ENCODE measurements around the gene SUPT6H. TPM values are rescaled to one million over a fixed set of nuclear protein-coding genes. Genes with fewer than 3 reads are reported as not detected.

SUPT6H gene
- 17.7 and 23.4 TPM in 2 replicates for polyA plus RNA-seq

DNA sequence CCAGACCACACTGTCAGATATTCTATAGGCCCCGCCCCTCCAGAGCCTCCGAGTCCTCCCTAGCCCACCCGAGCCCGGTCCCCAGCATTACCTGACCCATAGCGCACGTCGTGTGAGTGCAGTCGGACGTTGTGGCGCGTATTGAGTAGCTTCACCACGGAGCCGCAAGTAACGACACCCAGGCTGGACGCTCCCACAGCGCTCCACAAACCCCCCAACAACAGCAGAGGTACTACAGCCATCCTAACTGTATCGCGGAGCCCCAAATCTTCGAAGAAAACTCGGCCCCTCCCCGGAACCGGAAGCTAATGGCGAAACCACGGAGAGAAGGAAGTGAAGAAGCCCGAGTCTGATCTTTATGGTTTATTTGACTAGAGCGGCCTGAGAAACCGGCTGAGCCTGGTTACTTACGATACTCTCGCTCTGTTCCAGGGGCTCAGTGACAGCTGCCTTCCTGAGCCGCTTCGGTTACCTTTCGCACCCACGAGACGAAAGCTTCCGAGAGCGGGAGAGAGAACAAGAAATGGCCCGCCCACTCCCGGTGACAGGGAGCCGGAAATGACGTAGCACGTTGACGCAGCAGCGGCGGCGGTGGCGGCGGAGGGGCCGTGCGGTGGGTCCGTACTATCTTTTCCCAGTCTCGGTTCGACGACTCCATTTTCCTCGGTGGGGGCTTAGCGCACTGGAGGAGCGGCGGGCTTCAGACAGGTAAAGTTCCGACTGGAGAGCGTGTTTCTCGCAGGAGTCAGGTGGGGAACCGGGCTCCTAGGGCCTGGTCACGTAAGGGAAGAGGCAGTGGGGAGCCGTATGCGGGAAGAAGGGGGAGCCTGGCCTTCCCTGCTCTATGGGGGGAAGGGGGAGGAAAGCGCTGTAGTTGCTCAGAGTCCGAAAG, at the start of gene SUPT6H, which contains the start of gene SDF2:
Gene SUPT6H, plus strand, starts transcription at position 571 of the 892 bp plus-strand sequence. CDS start 11,197 bp downstream, outside the sequence.
Gene SDF2, minus strand, starts transcription at position 272 of the 892 bp plus-strand sequence. Its CDS starts 30 bp downstream, at position 242.

DNA sequence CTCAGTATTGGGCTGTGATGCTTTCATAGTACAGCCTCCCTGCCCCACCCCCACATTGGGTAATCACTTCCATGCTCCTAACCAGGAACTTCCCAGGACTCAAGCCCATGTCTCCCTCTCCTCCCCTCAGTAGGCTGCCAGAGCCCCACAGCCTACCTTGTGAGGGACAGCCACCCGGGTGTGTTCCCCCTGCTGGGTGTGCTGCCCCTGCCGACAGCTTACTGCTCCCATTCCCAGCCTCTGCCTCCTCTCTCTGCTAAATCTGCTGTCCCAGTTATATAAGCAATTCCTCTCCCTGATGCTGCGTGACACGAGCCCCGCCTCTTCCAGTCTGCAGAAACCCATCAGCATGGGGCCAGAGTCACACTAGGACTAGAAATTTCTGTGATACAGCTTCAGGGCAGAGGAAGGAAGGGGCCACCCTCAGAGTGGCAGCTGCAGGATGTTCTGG, 48.0 kb upstream of the SUPT6H start, which contains the start of gene RSKR:
Gene RSKR, minus strand, starts transcription at position 255 of the 451 bp plus-strand sequence. Its CDS starts 24 bp downstream, at position 231.

DNA sequence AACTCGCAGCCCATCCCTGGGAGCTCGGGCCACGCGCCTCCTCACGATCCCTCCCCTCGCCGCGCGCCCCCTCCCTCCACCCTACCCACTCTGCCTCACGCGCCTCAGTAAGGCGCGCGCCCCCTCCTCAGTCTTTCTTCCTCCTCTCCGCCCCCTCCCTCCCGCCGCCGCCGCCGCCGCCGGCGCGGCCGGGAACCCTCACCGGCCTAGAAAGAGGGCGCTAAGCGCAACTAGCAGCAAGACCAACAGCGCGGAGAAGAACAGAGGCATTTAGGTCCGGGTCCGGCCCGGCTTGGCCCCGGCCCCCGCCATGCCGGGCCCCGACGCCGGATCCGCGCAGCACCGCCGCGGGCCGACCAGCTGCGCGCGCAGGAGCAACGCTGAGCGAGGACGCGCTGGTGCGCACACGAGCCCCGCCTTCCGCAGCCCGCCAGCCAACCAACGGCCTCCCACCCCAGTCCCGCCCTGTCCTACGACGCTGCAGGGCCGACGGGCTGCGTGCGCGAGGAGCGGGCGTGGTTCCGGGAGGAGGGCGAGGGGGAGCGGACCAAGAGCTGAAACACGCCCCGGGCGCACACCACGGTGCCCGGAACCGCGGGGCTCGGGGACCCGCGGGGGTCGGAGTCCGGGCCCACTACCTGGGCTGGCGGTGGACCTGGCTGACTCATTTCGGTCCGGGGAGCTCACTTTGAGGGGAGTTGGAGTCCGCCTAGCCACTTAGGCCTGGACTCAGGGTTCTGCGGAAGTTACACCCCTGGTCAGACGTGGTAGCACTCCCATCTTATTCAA, 17.0 kb upstream of the SUPT6H start, which contains the start of gene BLTP2:
Gene BLTP2, minus strand, starts transcription at position 372 of the 789 bp plus-strand sequence. Its CDS starts 102 bp downstream, at position 270.

DNA sequence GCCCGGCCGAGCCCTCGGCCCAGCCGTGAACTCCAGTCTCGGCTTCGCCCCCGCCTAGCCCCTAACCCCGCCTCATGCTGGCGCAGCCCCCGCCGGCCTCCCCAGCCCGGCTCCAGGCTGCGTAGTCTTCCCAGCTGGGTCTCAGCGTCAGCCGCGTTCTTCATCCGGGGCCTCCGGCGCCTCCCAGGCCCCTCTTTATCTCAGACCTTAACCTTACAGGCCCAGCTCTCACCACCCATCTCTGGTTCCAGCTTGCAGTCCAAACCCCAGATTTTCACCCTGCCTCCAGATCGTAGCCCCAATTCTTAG, 49.7 kb downstream of the SUPT6H start, which contains the start of gene PROCA1:
Gene PROCA1, minus strand, starts transcription at position 166 of the 309 bp plus-strand sequence. CDS start 228 bp downstream, outside the sequence.

DNA sequence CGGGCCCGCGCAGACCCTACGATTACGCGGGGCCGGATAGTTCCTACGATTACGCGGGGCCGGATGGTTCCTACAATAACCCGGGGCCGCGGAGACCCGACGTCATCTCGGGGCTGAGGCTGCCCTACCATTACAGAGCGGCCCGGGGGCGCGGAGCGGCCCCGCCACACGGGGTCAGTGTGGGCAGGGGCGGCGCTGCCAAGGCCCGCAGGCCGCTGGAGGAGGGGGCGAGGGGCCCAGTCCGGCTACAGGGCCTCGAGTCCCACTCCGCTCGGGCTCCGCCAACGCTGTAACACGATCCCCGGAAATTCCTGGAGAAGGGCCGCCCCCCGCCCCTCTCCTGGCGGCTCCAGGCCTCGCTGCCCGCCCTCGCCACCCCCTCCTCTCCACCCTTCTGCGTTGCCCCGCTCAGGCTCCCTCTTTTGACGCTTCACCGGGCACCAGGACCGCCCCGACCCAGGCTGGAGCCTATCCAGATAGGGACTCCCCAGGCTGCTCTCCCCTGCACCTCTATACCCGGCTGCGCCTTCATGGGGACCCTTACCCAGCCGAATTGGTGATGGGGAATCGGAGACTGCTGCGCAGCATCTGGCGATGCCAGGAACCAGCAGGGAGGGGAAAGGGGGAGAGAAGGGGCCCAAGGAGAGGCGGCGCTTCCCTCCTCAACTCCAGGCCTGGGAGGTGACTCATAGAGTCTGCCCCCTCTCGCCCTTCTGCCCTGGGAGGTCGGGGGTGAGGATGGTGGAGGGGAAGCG, 55.8 kb downstream of the SUPT6H start, which contains the start of gene RAB34:
Gene RAB34, minus strand, starts transcription at position 291 of the 755 bp plus-strand sequence. CDS start 602 bp downstream, outside the sequence.

DNA sequence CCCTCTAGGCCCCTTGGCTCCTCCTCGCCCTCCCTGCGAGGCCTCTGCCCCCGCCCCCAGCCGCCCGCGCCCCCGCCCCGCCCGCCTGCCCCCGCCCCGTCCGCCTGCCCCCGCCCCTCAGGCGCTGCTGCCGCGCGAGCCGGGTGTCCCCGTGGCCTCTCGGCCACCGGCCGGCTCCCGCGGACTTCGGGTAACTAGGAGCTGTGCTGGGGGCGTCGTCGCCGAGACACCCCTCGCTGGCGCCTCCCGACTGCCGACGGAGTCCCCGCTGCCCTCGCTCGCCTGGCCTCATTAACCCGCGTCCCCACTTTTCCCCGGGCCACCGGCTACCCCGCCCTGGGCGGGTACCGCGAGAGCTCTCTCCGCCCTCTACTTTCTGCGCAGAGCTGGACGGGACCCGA, 64.2 kb downstream of the SUPT6H start, which contains the start of gene TLCD1:
Gene TLCD1, minus strand, starts transcription at position 8 of the 401 bp plus-strand sequence. CDS start 136 bp downstream, outside the sequence.

DNA sequence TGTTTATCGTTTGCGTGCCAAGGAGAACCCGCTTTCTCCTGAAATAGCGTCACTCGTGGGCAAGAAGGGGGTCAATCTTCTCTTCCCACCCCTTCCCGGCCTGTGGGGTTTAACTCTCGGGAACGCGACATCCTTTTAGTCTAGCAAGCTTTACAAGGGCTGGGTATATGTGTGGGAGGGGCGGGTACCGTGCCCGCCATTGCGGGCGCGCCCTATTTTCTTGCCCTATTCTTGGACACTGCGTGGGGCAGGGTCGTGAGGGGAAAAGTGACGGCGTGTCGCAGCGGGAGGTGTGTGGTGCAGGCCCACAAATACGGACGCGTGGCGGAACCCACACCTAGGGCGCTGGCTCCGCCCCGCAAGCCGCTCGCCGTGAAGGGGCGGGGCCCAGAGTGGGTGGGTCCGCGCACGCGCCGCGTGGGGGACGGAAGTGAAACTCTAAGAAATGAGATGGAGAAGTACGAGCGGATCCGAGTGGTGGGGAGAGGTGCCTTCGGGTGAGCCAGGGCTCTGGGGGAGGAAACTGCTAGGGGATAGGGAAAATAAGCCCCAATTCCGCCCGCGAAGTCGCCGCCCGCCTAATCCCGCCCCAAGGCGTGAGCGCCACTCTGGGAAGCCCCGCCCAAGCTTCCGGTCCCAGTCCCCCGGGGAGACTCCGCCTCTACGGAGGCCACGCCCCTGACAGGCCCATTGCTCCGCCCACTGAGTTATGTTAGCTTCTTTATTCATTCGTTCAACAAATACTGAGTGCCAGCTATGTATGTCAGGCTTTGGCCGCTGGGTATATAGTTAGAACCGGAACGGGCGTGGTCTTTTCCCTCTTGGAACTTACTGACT, 66.6 kb downstream of the SUPT6H start, which contains the start of gene NEK8:
Gene NEK8, plus strand, starts transcription at position 425 of the 837 bp plus-strand sequence. Its CDS starts 26 bp downstream, at position 451.

DNA sequence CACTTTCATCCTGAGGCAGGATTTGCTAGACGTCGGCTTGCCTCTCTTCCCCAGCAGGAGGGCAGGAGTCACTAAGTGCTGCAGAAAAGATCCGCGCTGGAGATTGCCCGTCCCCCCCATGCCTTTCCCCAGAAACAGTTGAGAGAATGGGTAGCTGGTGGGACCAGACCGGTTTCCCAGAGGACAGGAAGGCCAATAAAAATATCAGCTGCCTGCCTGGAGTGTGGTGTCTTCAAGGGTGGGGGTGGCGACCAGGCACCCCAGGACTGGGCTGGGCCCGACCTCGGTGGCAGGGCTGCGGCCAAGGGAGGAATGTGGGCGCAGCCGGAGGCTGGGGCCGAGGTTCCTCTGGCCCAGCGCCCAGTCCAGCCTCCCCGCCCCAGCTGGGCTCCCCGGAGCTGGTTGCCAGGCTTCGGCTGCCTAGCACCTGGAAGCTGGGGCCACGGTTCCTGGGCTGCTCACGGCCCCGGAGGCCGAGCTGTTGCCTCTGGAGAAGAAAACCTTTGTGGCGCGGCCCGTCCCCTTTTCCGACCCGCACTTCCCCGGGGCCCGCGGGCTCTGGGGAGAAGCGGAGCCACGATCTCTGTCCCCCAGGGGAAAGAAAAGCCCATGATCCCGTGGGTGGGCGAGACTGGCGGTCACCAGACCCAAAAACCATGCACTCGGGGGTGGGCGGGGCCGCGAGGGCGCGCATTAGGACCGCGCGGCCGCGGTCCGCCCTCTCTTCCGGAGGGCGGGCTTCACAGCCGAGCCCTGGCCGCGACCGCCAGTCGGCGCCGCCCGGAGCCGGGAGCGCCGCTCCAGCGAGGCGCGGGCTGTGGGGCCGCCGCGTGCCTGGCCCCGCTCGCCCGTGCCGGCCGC, 81.5 kb downstream of the SUPT6H start, which contains the start of gene TRAF4:
Gene TRAF4, plus strand, starts transcription at position 769 of the 861 bp plus-strand sequence. CDS start 102 bp downstream, outside the sequence.

Other genes starting within 250 kb of the SUPT6H start
- gene SLC13A2, start 188.6 kb upstream of the SUPT6H start, polyA plus RNA-seq, result not detected in 2 replicates
- gene FOXN1, start 155.9 kb upstream of the SUPT6H start, polyA plus RNA-seq, result not detected in 2 replicates
- 12.3 and 30.0 TPM in 2 replicates for gene UNC119, start 109.6 kb upstream of the SUPT6H start, polyA plus RNA-seq
- gene PIGS, start 90.7 kb upstream of the SUPT6H start, polyA plus RNA-seq, result 60.9 and 88.9 TPM in 2 replicates
- gene ALDOC, start 85.3 kb upstream of the SUPT6H start, polyA plus RNA-seq, result 19,909 and 22,599 TPM in 2 replicates
- 202 and 262 TPM in 2 replicates for gene SPAG5, start 63.2 kb upstream of the SUPT6H start, polyA plus RNA-seq
- 9.8 and 10.9 TPM in 2 replicates for gene RSKR, start 48.0 kb upstream of the SUPT6H start, polyA plus RNA-seq
- gene BLTP2, start 17.0 kb upstream of the SUPT6H start, polyA plus RNA-seq, result 4.0 and 4.4 TPM in 2 replicates
- gene SDF2, start 299 bp upstream of the SUPT6H start, polyA plus RNA-seq, result 174 and 197 TPM in 2 replicates
- gene PROCA1, start 49.7 kb downstream of the SUPT6H start, polyA plus RNA-seq, result 0.74 and 1.7 TPM in 2 replicates
- 4.9 and 7.8 TPM in 2 replicates for gene RAB34, start 55.7 kb downstream of the SUPT6H start, polyA plus RNA-seq
- 1,067 and 1,205 TPM in 2 replicates for gene RPL23A, start 57.8 kb downstream of the SUPT6H start, polyA plus RNA-seq
- 3.3 and 3.5 TPM in 2 replicates for gene TLCD1, start 64.0 kb downstream of the SUPT6H start, polyA plus RNA-seq
- 2.3 TPM in 1 of 2 replicates, not detected in the other for gene NEK8, start 66.6 kb downstream of the SUPT6H start, polyA plus RNA-seq
- 0.57 TPM in 1 of 2 replicates, not detected in the other for gene TRAF4, start 81.8 kb downstream of the SUPT6H start, polyA plus RNA-seq
- 10.6 and 11.9 TPM in 2 replicates for gene FAM222B, start 180.6 kb downstream of the SUPT6H start, polyA plus RNA-seq
- gene ERAL1, start 192.8 kb downstream of the SUPT6H start, polyA plus RNA-seq, result 43.5 and 54.3 TPM in 2 replicates
- 12.4 and 26.7 TPM in 2 replicates for gene FLOT2, start 235.5 kb downstream of the SUPT6H start, polyA plus RNA-seq
- 3.5 and 4.2 TPM in 2 replicates for gene DHRS13, start 240.9 kb downstream of the SUPT6H start, polyA plus RNA-seq

Data from Purkinje cell (primary cell).